HG02642 (cell line): ENCODE results near the gene LILRB1.
"Not testable (repeated sequence)": the region's sequence is repeated elsewhere in the genome, so short reads cannot be mapped to it uniquely, and the experiment has no call there.

Experiments
- ATAC-seq: cut with Tn5 transposase; IDR thresholded peaks from one replicate; pipeline ENCODE4 v1.9.1; 2021; ENCODE audit warnings: mild to moderate bottlenecking; ENCODE audit not compliant: unreplicated experiment, poor library complexity

LILRB1 gene

GRCh38 chr19:54624234-54624633 lies 6.0 kb upstream of the LILRB1 start:
- ATAC-seq = not testable (repeated sequence)

- ATAC-seq = not testable (repeated sequence)
Measured at GRCh38 chr19:54624934-54625730, 5.2 kb upstream of the LILRB1 start.

GRCh38 chr19:54626757-54627156 lies 3.5 kb upstream of the LILRB1 start:
- no peak for ATAC-seq

- not testable (repeated sequence) for ATAC-seq
Measured at GRCh38 chr19:54627912-54628311, 2.4 kb upstream of the LILRB1 start.

- no peak for ATAC-seq
Measured at GRCh38 chr19:54630782-54631181, 498 bp downstream of the LILRB1 start.

GRCh38 chr19:54631489-54632337 lies 1.4 kb downstream of the LILRB1 start:
- not testable (repeated sequence) for ATAC-seq

- not testable (repeated sequence) for ATAC-seq
Measured at GRCh38 chr19:54632517-54632916, 2.2 kb downstream of the LILRB1 start.

GRCh38 chr19:54633401-54633800 lies 3.1 kb downstream of the LILRB1 start:
- ATAC-seq = no peak

- ATAC-seq = not testable (repeated sequence)
Measured at GRCh38 chr19:54636081-54636480, 5.8 kb downstream of the LILRB1 start.

- no peak for ATAC-seq
Measured at GRCh38 chr19:54638683-54639082, 8.4 kb downstream of the LILRB1 start.

- not testable (repeated sequence) for ATAC-seq
Measured at GRCh38 chr19:54642953-54643352, 12.7 kb downstream of the LILRB1 start.

GRCh38 chr19:54643583-54643982 lies 13.3 kb downstream of the LILRB1 start:
- ATAC-seq = not testable (repeated sequence)

- no peak for ATAC-seq
Measured at GRCh38 chr19:54644056-54644455, 13.8 kb downstream of the LILRB1 start.

GRCh38 chr19:54646331-54646841 lies 16.1 kb downstream of the LILRB1 start:
- no peak for ATAC-seq

GRCh38 chr19:54648129-54648528 lies 17.8 kb downstream of the LILRB1 start:
- no peak for ATAC-seq

GRCh38 chr19:54650108-54650655 lies 19.9 kb downstream of the LILRB1 start:
- ATAC-seq = no peak

- no peak for ATAC-seq
Measured at GRCh38 chr19:54653181-54653809, 23.0 kb downstream of the LILRB1 start.

- no peak for ATAC-seq
Measured at GRCh38 chr19:54654447-54655321, 24.4 kb downstream of the LILRB1 start.

- ATAC-seq = no peak
Measured at GRCh38 chr19:54659300-54659699, 29.0 kb downstream of the LILRB1 start.
